ENCODE measurements around the gene HAGH.

- TF ChIP-seq EZH2 (IDR thresholded peaks at IDR 0.05; ENCODE audit: insufficient read depth, low read length) (no peak), CTCF (IDR thresholded peaks at IDR 0.05; ENCODE audit: insufficient read depth, low read depth, low read length) (no peak)
Measured at GRCh38 chr16:1760911-1761310, 65.7 kb downstream of the HAGH start.
